MM.1S (cell line): ENCODE measurements around the gene STARD9.

Source experiments
- EZH2 ChIP-seq: fragments of 300-600 bp; sonication (generic); optimal IDR thresholded peaks from 2 replicates; pipeline ENCODE3; 2017; ENCODE audit warnings: low read depth, mild to moderate bottlenecking, antibody characterized with exemption, low read length, mixed read lengths
- TF ChIP-seq, protein P1 (sequence below): fragments of 300-600 bp; sonication (generic); IDR thresholded peaks from 2 replicates; pipeline ENCODE4 v1.5.1; 2016; ENCODE audit warnings: antibody characterized with exemption, low read length, mixed read lengths

DNA sequence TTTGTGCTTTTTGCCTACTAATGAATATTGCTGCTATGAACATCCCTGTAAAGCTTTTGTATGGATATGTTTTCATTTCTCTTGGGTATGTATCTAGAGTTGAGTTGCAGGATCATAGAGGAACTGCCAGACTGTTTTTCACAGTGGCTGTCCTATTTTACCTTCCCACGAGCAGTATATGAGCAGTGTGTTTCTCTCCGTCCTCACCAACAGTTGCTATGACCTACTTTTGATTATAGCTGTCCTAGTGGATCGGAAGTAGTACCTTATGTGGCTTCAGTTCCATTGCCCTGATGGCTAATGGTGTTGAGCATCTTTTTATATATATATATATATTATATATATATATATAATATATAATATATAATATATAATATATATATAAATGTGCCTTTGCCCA, 136.3 kb downstream of the STARD9 start:
- TF ChIP-seq, protein P1, sequence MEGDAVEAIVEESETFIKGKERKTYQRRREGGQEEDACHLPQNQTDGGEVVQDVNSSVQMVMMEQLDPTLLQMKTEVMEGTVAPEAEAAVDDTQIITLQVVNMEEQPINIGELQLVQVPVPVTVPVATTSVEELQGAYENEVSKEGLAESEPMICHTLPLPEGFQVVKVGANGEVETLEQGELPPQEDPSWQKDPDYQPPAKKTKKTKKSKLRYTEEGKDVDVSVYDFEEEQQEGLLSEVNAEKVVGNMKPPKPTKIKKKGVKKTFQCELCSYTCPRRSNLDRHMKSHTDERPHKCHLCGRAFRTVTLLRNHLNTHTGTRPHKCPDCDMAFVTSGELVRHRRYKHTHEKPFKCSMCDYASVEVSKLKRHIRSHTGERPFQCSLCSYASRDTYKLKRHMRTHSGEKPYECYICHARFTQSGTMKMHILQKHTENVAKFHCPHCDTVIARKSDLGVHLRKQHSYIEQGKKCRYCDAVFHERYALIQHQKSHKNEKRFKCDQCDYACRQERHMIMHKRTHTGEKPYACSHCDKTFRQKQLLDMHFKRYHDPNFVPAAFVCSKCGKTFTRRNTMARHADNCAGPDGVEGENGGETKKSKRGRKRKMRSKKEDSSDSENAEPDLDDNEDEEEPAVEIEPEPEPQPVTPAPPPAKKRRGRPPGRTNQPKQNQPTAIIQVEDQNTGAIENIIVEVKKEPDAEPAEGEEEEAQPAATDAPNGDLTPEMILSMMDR: no peak
- TF ChIP-seq EZH2: no peak
